ENCODE measurements around the gene CRTC1. TPM values are rescaled to one million over a fixed set of nuclear protein-coding genes. Genes with fewer than 3 reads are reported as not detected.
A peak's percentile ranks its signal among the peaks of the same experiment; 100 is the strongest.
"Not testable (repeated sequence)": the region's sequence is repeated elsewhere in the genome, so short reads cannot be mapped to it uniquely, and the experiment has no call there.

The CRTC1 gene
- total and polyA plus RNA-seq, 2 of the 13 experiments (the other 11 are each of a cell fraction or from before 2014, with no cell fraction given): 2.0 to 2.7 TPM

DNA sequence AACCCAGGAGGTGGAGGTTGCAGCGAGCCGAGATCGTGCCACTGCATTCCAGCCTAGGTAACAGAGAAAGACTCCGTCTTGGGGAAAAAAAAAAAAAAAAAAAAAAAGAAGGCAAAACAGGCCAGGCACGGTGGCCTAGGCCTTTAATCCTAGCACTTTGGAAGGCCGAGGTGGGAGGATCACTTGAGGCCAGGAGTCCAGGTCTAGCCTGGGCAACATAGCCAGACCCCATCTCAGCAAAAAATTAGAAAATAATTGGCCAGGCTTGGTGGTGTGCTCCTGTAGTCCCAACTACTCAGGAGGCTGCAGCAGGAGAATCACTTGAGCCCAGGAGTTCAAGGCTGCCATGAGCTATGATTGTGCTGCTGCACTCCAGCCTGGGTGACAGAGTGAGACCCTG, 43.4 kb downstream of the CRTC1 start (continued):
- TF ChIP-seq ATF4 (CRISPR knock-in tag; IDR thresholded peaks at IDR 0.05) (no peak), ZNF703 (CRISPR knock-in tag; IDR thresholded peaks at IDR 0.05; ENCODE audit: borderline replicate concordance) (no peak), GLI4 (CRISPR knock-in tag; IDR thresholded peaks at IDR 0.05; ENCODE audit: borderline replicate concordance) (no peak), ZNF770 (CRISPR knock-in tag; IDR thresholded peaks at IDR 0.05) (peak; percentile 57; the same call in 1 of the 2 replicates), MAFK (conservative IDR thresholded peaks at IDR 0.05 in 1 of 2, IDR thresholded peaks at IDR 0.05 in 1 of 2; ENCODE audit: low read length in 2 of 2) (no peak), DR1 (CRISPR knock-in tag; IDR thresholded peaks at IDR 0.05) (no peak), ZMYM3 (CRISPR knock-in tag; IDR thresholded peaks at IDR 0.05) (peak; percentile 50; the same call in 1 of the 2 replicates)

GRCh38 chr19:18727602-18728001, 44.1 kb downstream of the CRTC1 start:
- H3K36me3 ChIP-seq (replicated peaks in 1 of 2; ENCODE audit: control insufficient read depth in 1 of 2, insufficient read depth in 2 of 2, low read length in 2 of 2); FAIRE-seq; in situ Hi-C loops (cut with HindIII; ENCODE audit: extremely low pct_ligation_motif_present, low pct_unique_long_range_greater_than_20kb); H3K4me3 ChIP-seq (replicated peaks in 1 of 3; ENCODE audit: insufficient read depth in 1 of 3, low read depth in 2 of 3, low read length in 3 of 3); H4K20me1 ChIP-seq (ENCODE audit: insufficient read depth, low read length); H3K9me3 ChIP-seq (ENCODE audit: low read length); H2AFZ ChIP-seq (ENCODE audit: low read length); H3K79me2 ChIP-seq (ENCODE audit: insufficient read depth, low read length); intact Hi-C loops (cut with micrococcal nuclease; ENCODE audit: unreplicated experiment); H3K27ac ChIP-seq (ENCODE audit: extremely low read length, insufficient read depth, low read length); H3K27me3 ChIP-seq (ENCODE audit: control insufficient read depth in 1 of 2, insufficient read depth in 2 of 2, low read length in 2 of 2); BruUV-seq (replicated peaks); H3K4me2 ChIP-seq (ENCODE audit: low read depth, low read length); POLR2A ChIA-PET; CTCF ChIA-PET (ENCODE audit: low intra/inter-chr PET ratio, low total read pairs); DNase-seq (ENCODE audit: low spot score); H3K9ac ChIP-seq (ENCODE audit: insufficient read depth, low read depth, low read length); ATAC-seq: not testable (repeated sequence)
- H3K4me1 ChIP-seq (ENCODE audit: insufficient read depth, low read length): peaks cover 28% of the 10 kb centered on the region
- 0 out of 2 replicates have a peak, but pooled peaks have one; percentile 50 for TF ChIP-seq ZNF121 (CRISPR knock-in tag; IDR thresholded peaks at IDR 0.05)
- WGBS (ENCODE audit: low lambda C conversion rate): 98% methylated on average over 4 of the region's 6 CpGs

Measured in HepG2 (cell line).